Measurements from ENCODE around the gene KCNK4.
"Not testable (repeated sequence)": the region's sequence is repeated elsewhere in the genome, so short reads cannot be mapped to it uniquely, and the experiment has no call there.

KCNK4 gene

DNA sequence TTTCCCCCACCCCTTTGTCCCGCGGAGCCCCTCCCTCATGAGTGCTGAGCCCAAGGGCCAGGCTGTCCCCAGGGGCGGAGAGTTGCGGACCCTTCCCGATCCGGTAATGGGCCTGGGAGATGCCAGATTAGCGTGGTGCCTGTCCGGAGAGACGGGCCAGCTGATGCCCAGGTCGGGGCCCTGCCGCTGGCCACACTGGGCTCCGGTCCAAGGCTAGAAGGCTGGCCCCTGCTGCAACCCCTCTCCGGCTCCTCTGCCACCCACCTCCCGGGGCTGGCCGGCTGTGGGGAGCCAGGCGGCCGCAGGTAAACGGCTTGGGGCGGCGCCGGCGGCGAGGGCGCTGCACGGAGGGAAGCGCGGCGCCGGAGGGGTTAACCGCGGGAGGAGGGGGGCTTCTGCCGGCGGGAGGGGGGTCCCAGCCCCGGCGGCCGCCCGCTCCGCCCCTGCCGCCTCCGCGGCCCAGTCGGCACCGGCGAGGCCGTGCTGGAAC lies at the start of gene KCNK4:
KCNK4 (plus strand) TSS at position 41 of the 490 bp plus-strand sequence. CDS start 1,717 bp downstream, outside the sequence.
- DNase-seq (ENCODE audit: low spot score): no peak

DNA sequence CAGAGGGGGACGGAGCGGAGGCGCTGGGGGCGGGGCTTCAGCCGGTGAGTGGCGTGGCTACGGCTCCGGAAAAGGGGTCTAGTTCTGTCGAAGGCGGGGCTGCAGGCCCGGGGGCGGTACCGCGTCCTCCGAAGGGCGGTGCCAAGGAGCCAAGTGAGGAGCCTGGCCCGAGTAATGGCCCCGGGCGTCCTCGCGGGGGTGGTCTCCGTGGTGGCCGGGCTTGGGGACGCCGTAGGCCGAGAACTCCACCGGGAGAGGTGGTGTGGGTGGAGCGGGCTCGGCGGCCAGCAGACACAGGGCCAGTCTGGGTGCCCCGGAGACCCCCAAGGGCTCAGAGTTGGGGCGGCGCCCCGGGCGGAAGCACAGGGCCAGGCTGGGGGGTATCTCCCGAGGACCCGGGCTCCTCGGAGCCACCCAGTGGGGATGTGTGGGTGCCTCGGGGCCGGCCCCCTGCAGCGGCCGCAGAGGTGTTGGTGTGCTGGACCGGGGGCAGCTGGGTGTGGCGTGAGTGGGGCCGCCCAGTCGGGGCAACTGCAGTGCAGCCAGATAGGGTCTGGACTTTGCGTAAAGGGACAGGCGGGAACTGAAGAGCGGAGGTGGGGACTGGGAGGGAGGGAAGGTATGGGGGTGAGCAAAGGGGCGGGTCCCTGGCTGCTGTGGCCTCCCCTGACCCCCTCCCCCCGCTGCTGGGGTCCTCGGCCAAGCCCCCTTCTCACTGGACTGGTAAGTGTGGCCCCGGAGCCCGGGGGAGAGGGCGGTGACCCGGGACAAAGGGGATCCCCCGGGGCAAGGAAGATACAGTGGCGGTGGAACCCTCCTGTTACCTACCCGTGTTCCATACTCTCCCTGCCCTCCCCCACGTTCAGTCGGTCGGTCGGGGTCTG lies 49.4 kb upstream of the KCNK4 start:
- DNase-seq (ENCODE audit: low spot score): no peak

DNA sequence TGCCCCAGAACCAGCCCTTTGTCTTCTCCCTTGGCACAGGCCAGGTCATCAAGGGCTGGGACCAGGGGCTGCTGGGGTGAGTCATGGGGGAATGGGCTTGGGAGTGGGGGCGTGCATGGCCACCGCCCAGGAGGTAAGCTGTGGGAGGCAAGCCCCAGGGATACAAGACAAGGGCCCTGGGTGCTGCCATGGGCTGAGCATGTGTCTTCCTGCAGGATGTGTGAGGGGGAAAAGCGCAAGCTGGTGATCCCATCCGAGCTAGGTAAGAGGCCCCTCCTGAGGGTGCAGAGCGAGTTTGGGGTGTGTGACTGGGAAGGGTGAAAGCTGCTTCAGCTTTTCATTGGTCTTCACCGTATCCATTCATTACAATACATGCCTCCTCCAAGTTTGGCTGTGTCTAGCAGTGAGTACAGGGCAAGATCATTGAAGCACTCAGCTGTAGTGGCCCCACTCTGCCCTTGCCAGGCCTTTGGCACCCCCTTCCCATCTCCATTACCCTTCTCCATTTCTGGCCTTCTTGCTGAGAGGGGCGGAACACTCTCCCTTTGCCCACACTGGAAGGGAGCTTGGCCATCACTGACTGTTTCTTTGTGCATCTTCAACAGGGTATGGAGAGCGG lies 47.8 kb upstream of the KCNK4 start:
- no peak for DNase-seq (ENCODE audit: low spot score)

DNA sequence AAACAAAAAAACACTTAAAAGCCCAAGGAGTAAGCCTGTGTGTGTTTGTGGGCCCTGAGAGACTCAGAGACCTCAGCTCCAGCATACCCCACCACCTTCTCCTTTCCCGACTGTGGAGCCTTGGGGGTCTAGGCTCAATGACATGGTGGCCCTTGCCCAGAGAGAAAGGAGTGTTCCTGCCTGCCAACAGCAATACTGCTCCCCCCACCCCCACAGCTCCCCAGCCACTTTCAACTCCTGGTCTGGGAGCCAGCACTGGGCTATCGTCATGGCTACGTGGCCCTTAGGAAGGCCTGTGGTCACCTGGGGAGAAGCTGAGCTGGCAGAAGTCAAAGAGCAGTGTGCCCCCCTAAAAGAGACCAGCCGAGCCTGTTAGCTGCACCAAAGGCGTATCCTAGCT lies 47.0 kb upstream of the KCNK4 start:
- DNase-seq (ENCODE audit: low spot score): no peak

DNA sequence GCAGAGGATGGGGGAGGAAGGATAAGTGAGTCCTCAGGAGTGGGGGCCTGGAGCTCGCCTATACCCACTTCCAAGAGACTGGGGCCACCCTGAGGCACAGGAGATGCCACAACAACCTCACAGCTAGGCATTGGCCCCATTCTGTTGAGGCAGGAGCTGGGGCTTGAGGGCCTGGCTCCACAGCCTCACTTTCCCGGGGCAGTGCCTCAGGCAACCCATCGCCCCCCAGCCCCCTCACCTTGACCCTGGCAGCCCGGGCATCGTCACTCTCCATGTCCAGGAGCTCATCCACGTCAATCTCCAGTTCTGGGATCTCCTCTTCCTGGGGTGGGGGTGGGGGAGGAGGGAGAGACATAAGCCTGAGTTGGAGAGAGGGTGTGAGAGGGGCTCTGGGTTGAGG lies 46.1 kb upstream of the KCNK4 start:
- DNase-seq (ENCODE audit: low spot score): no peak

DNA sequence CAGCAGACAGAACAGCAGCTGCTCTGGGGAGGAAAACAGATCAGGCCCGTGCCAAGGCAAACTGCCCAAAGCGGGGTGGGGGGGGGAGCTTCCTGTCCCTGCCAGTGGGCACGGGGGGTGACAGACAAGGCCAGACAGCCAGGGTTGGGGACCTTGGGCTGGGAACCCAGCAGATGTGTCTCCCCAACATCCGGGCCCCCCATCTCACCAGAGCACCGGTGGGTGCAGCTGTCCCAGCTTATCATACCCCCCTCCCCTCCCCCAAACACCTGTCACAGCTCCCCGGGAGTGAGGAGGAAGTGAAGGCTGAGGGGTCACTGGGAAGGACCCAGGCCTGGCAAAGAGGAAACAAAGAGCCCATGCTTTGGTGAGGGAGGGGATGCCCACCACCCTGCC lies 45.7 kb upstream of the KCNK4 start:
- DNase-seq (ENCODE audit: low spot score): no peak

DNA sequence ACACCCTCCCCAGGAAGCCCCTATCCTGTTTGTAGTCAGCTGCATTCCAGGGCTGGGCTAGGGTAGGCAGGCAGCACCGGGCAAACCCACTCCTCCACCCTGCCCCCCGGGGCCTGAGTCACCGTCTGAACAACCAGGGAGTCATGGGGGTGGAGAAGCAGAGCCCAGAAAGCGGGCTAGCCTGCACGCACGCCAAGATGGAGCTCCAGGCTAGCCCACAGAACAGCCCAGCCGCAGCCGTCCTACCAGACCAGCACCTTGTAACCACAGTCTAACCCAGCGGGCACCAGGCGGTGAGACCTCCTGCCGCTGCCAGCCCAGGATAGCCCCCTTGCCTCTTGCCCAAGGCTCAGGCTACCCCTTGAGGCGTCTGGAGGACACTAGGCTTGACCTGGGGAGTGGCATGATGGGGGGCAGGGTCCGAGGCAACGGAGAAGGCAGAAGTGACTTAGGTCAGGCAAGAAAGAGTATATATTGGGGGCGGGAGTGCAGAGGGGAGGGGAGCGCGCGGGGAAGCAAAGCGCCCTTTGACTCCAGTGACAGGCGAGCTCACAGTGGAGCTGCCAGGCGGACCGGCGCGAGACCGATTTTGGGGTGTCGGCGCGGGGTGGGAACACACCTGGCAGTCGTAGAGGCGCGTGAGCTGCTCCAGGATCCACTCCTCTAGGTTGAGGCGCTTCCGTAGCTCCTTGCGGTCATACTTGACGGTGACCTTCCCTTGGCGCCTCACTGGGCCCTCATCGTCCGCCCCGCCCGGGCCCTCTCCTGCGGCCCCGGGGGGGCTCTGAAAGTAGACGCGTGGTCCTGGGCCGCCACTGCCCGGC lies 45.1 kb upstream of the KCNK4 start:
- peak; percentile 83 for DNase-seq (ENCODE audit: low spot score)

DNA sequence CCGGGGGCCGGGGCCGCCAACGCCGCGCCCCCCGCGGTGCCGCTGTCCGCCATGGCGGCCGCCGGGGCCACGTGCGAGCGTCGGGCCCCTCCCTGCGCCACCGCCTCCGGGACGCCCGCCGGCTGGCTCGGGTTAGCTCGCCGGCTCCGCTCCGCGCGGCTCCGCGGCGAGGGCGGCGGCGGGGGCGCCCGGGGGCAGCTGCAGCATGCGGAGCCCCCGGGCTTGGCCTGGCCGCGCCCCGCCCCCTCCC lies 44.6 kb upstream of the KCNK4 start:
- not testable (repeated sequence) for DNase-seq (ENCODE audit: low spot score)

DNA sequence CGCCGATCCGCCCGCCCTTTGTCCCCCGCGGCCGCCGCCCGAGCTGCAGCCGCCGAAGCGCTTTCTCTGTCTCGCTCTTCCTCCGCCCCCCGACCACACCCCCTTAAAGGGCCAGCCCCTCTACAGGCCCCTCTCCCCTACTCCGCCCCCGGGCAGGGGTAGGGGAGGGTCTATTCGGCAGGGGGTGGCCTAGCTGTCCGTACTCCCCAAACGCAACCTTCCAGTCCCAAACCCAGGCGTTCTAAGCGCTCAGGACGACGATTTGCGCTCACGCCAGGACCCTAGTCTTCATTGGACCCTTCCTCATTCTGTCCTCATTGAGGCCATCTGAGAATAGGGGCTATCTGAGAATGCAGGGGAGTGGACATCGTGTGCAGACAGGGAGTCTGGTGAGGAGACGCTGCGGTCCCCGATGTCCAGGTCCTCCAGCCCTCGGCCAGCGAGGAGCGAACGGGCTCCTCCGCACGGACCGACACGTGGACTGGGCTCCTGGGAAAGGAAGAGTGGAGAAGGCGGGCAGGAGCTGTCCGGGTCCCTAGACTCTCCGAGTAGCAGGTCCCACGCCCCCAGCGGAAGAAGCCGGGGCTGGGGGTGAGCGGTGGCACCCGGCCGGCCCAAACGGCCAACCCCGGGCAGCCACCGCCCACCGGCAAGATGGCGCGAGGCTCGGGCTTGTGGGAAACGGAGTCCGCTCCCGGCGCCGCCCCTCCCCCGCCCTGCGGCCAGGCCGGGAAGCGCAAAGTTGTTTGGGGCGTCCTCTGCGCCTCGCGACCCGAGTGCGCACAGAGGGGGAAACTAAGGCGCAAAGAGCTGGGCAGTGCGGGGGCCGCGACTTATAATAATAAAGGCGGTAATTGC lies 44.0 kb upstream of the KCNK4 start, which contains the start of gene PPP1R14B:
PPP1R14B (minus strand) TSS at position 73 of the 858 bp plus-strand sequence. CDS start 270 bp downstream, outside the sequence.
- DNase-seq (ENCODE audit: low spot score): peak; percentile 92

DNA sequence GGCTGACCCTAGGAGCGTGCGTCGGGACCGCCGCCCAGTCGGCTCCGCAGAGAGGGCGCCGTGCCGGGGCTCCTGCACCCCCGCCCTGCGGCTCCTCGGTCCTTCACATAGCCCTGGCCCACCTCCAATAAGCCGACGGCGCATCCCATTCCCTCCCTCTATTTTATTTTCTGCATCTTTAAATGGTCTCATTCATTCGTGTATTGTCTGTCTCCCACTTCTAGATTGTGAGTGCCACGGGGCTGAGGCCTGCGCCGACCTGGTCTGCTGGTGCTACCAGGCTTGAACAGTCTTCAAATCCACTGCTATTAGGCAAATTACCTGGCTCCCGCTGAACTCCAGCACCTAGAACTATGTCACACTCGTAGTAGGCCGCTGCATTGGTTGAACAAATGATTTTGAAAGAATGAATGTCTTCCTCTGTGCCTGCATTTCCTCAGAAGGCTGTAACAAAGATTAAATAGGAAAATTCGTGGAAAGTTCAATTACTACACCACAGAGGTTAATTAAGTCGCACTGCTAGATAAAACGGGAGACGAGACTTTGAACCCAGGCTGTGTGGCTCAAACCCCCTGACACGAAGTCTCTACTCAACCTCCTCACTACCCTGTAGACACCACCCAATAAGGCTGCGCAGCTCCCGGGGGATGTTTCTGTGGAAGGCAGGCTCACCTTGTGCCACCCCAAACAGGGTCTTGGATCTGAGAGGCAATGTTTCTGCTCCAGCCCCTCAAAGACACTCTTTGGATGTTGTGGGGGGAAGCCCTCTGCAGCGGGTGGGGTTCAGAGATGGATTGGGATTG lies 43.2 kb upstream of the KCNK4 start:
- no peak for DNase-seq (ENCODE audit: low spot score)

DNA sequence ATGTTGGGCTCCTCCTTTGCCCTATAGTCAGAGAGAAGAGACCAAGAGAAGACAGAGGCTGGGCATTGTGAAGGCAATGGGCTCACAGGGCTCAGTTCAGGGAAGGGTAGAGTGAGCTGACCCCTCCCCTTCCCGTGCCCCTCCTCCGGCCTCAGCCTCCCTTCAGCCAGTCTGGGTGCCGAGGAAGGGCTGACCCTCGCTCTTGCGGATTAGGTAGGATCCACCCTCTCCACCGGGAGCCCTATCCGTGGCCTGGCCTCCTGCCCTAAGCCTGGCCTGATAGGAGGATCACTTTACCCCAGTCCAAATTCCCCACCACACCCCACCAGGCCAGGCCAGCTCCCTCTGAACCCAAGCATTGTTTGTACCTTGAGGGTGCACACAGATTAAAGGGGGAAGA lies 42.5 kb upstream of the KCNK4 start:
- DNase-seq (ENCODE audit: low spot score): no peak

DNA sequence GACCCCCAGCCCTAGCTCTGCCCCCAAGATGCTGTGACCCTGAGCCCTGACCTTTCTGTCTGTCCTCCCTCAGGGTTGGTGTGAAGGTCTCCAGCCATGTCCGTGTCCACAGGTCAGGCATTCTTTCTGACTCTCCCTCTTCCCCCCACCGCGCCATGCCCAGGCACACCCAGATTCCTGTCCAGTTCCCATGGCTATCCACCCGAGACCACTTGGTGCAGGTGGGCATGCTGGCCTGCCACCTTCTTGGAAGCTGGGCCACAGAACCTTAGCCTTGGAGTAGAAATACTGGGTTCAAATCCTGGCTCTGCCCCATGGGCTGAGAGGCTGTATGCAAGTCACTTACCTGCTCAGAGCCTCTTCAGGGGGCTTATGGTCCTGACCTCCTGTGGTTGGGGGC lies 42.1 kb upstream of the KCNK4 start:
- DNase-seq (ENCODE audit: low spot score): no peak

DNA sequence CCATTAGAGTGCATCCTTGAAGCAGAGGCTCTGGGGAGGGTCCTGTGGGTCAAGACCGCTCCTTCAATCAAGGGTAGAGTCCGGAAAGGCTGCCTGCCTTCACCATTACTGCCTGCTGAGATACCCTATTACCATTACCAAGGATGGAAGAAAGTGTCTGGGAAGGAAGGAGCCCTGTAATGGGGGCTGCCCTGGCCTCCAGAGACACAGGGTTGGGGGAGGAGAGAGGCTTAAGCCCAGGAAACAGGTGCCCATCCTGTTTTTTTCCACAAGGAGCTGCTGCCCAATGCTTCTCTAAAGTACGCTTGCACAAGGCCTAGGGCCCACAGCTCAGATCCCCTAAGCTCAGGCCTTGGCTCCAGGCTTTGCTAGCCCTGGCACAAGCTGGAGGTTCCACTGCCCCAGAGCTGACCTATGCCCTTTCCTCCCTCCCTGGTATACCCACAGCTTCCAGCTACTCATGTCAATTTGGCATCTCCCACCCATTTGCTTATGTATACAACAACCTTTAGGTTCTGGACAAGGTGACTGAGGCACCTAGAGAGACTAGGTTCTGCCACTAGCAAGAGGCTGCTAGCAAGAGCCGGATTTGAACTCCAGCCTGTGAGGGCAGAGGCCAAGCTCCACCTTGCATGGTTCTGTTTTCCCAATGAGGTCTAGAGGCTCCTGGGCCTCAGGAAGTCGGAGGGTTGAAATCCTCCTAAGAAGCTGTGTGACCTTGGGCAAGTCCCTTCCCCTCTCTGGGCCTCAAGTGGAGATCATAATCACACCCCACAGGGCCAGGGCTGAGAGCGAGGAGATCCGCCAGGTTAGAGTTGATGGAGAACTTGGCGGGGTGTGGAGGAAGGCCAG lies 41.3 kb upstream of the KCNK4 start:
- no peak for DNase-seq (ENCODE audit: low spot score)

DNA sequence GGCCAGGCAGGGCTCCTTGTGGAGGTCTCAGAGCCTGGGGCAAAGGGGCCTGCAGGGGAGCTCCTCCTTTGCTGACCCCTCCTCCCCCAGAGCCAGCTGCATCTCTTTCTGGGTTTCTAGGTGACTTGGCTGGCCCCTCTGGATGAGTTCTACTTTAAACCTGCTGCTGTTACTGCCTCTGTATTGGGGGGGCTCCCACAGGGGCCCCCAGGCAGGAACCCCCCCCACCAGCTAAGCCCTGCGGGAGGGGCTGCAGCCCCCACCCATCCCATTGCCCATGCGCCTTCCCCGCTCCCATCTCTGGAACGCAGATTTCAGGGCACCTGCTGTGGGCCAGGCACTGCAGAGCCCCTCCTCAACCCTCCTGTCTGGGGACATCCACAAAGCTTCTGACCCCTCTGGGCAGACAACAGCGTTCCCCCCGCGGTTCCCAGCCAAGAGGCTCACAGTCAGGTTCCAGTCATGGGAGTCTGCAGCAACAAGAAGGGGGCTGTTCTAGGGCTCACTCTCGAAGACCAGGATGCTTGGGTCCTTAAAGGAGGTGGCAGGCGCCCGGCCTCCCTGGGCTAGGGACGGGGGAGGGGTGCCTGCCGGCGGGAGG lies 40.6 kb upstream of the KCNK4 start:
- no peak for DNase-seq (ENCODE audit: low spot score)

DNA sequence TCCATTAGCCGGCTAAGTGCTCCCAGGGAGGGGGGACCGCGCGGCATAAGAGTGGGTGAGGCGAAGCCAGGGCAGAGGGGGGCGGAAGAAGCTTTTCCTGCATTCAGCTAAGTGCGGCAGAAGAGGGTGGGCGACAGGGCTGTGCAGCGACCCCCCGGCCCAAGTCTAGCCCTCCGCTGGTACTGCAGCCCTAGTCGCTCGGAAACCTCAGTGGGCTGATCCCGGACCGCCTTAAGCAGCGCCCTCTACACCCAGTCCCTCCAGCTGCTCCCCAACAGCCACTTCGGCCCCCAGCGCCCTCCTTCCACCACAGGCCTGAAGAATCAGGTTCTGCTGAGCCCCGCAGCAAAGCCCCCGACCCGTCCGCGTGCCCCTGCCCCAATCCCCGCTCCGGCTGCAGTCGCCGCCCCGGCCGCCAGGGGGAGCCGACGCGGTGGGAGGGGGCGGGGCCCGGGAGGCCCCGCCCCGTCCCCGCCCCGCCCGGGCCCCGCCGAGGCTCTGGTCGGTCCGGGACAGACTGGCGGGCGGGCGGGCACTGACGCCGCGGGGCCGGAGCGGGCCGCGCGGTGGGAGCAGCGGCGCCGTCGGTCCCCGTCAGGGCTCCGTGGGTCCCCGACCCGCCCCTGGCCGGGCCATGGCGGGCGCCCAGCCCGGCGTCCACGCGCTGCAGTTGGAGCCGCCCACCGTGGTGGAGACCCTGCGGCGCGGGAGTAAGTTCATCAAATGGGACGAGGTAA lies 39.9 kb upstream of the KCNK4 start, which contains the start of gene PLCB3:
PLCB3 (plus strand) TSS at position 515 of the 737 bp plus-strand sequence; CDS start at position 635, 120 bp downstream.
- peak; percentile 92 for DNase-seq (ENCODE audit: low spot score)

DNA sequence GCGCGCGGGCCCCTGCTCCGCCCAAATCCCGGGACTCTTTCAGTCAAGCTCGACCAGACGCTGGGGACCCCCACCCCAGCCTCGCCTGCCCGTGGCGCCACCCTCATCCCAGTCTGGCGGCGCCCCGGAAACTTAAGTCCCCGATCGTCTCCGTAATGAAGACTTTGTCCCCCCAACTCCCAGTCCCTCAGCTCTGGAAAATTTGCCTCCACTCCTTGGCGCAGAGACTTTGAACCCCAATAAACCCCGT lies 39.4 kb upstream of the KCNK4 start:
- DNase-seq (ENCODE audit: low spot score): no peak

DNA sequence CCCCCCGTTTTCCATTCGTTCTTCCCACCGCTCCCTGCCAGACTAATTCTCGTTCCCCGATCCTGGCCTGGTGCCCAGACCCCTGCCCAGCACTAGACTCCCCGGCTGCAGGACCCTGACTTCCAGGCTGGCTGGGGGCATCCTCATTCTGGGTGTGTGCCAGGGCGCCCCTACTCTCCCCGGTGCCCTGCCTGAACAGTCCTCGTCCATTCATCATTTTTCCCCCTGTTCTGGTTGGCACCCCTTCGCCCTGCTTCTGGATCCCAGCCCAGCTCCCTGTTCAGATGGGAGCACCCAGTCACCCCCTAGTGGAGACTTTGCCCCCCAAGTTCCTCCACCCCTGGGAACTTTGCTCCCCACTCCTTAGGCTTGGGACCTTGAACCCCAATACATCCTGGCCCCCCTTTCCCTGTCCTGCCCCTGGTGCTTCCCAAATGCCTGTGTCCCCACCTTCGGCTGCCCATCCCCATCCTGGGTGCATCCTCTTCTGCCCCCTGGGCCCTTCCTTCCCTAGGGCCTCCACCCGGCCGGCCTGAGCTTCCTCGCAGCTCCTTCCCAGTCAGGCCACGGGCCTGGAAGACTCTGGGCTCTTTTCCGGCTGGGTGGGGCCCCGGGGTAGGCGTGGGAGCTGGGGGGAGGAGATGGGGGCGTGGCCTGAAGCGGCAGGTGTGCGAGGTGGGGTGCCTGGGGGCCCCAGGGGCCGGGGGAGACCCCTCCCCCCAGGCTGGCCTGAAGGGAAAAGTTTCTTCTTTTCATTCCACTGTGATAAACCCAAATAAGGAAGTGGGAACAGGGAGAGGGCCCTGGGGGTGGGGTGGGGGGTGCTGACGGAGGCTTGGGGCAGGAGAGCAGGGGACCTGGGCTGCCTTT lies 38.9 kb upstream of the KCNK4 start:
- peak; percentile 79 for DNase-seq (ENCODE audit: low spot score)

DNA sequence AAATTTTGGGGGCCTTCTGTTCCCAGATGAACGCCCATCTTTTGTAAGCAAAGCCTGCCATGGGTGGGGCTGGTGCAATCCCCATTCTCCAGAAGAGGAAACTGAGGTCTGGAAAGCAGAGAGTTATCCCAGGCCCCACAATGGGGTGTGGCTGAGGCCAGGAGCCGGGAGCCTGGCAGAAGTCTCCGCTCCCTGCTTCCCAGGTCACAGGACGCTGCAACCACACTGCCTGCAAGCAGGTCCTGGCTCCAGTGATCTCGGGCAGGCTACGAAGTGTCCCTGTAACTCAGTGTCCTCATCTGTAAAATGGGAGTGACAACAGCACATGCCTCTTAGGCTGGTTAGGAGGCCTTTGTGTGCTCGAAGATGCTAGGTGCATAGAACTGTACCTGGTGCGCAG lies 38.1 kb upstream of the KCNK4 start:
- no peak for DNase-seq (ENCODE audit: low spot score)

Data from AG20443 (cell line).